GM12873 (cell line): ENCODE measurements around the gene MICA.

Source experiments
- TF ChIP-seq, protein P1 (sequence below): IDR thresholded peaks from 2 replicates; pipeline ENCODE4 v1.5.1; 2012; ENCODE audit warnings: low read depth, mild to moderate bottlenecking, moderate library complexity, low read length, control low read depth; ENCODE audit not compliant: insufficient read depth; ENCODE audit errors: missing control alignments

The MICA gene

DNA sequence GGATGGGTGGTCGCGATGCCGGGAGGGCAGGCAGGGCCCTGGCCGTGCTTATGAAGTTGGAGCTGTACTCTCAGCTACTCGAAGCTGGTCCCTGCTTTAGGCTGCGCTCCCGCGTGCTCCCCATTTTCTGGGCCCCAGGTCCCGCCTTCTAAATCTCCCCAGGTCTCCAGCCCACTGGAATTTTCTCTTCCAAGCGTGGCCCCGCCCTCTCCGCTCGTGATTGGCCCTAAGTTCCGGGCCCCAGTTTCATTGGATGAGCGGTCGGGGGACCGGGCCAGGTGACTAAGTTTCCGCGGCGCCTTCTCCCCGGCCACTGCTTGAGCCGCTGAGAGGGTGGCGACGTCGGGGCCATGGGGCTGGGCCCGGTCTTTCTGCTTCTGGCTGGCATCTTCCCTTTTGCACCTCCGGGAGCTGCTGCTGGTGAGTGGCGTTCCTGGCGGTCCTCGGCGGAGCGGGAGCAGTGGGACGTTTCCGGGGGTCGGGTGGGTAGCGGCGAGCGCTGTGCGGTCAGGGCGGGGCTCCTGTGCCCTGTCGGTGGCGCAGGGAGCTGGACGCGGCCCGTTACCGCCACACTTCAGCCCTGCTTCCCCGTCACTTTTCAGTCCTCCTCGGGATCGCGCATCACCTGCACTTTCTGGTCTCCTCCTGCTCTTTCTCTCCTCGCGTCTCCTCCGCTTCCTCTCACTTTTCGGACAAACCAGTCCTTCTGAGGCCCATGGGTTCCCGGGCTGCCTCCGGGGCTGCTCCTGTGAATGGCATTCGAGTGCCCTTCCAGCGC is at the start of gene MICA:
Gene MICA (plus strand): TSS at position 313 of the 778 bp plus-strand sequence. CDS start 38 bp downstream, at position 351.
- TF ChIP-seq, protein P1, sequence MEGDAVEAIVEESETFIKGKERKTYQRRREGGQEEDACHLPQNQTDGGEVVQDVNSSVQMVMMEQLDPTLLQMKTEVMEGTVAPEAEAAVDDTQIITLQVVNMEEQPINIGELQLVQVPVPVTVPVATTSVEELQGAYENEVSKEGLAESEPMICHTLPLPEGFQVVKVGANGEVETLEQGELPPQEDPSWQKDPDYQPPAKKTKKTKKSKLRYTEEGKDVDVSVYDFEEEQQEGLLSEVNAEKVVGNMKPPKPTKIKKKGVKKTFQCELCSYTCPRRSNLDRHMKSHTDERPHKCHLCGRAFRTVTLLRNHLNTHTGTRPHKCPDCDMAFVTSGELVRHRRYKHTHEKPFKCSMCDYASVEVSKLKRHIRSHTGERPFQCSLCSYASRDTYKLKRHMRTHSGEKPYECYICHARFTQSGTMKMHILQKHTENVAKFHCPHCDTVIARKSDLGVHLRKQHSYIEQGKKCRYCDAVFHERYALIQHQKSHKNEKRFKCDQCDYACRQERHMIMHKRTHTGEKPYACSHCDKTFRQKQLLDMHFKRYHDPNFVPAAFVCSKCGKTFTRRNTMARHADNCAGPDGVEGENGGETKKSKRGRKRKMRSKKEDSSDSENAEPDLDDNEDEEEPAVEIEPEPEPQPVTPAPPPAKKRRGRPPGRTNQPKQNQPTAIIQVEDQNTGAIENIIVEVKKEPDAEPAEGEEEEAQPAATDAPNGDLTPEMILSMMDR, result no peak

DNA sequence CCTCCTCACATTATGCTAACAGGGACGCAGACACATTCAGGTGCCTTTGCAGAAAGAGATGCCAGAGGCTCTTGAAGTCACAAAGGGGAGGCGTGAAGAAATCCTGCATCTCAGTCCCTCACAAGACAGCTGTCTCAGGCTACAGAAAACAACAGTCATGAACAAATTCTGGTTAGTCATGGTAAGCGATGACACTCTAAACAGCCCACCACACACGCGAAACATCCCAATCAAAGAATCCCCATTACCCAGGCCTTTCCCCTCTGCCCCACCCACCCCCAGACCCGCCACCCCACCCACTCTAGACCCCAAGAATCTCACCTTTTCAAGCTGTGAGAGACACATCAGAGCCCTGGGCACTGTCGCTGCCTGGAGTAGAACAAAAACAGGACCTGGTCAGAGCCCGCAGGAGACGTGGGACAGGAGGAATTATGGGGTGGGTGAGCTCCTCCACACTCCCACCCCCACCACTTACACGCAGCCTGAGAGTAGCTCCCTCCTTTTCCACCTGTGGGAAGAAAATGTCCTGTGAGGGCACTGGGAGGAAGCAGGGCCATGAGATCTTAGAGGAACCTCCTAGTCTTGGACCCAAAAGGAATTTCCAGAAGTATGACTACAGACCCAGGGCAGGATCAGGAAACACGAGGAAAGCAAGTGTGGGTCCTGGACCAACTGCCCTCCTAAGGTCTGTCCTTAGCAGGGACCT is 49.1 kb upstream of the MICA start:
- TF ChIP-seq, protein P1, result no peak

DNA sequence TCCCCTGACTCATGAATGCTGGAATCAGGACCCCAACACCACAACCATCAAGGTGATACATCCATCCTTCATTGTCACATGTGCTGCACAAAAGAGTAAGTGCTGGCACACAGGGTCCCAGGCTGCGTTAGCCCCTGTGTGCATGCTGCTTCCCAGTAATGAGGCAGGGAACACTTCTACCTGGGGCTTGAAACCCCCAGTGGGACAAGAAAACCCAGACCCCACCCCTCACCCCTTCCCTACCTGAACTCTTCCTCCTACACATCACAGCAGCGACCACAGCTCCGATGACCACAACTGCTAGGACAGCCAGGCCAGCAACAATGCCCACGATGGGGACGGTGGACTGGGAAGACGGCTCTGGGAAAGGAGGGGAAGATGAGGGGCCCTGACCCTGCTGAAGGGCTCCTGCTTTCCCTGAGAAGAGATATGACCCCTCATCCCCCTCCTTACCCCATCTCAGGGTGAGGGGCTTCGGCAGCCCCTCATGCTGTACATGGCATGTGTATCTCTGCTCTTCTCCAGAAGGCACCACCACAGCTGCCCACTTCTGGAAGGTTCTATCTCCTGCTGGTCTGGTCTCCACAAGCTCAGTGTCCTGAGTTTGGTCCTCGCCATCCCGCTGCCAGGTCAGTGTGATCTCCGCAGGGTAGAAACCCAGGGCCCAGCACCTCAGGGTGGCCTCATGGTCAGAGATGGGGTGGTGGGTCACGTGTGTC is 48.4 kb upstream of the MICA start:
- TF ChIP-seq, protein P1, result no peak

DNA sequence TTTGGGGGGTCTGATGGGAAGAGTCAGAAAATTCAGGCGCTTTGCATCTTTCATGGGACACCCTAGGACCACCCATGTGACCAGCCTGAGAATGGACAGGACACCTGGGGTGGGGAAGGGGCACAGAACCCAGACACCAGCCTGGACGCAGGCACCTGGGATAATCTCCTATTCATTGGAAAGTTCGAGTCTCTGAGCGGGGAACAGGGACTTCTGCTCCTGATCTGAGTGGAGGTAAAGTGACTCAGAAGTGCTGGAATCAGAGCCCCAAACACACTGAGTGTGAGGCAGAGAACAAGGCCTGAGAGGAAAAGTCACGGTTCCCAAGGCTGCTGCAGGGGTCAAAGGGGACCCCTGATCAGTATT is 47.8 kb upstream of the MICA start:
- TF ChIP-seq, protein P1, result no peak

DNA sequence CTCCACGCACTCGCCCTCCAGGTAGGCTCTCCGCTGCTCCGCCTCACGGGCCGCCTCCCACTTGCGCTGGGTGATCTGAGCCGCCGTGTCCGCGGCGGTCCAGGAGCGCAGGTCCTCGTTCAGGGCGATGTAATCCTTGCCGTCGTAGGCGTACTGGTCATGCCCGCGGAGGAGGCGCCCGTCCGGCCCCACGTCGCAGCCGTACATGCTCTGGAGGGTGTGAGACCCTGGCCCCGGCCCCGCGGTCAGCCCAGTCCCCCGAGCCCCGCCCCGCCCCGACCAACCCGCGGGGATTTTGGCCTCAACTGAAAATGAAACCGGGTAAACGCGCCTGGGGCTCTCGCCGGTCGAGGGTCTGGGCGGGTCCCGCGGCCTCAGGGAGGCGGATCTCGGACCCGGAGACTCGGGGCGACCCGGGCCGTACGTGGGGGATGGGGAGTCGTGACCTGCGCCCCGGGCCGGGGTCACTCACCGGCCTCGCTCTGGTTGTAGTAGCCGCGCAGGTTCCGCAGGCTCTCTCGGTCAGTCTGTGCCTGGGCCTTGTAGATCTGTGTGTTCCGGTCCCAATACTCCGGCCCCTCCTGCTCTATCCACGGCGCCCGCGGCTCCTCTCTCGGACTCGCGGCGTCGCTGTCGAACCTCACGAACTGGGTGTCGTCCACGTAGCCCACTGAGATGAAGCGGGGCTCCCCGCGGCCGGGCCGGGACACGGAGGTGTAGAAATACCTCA is 47.0 kb upstream of the MICA start:
- TF ChIP-seq, protein P1, result no peak

DNA sequence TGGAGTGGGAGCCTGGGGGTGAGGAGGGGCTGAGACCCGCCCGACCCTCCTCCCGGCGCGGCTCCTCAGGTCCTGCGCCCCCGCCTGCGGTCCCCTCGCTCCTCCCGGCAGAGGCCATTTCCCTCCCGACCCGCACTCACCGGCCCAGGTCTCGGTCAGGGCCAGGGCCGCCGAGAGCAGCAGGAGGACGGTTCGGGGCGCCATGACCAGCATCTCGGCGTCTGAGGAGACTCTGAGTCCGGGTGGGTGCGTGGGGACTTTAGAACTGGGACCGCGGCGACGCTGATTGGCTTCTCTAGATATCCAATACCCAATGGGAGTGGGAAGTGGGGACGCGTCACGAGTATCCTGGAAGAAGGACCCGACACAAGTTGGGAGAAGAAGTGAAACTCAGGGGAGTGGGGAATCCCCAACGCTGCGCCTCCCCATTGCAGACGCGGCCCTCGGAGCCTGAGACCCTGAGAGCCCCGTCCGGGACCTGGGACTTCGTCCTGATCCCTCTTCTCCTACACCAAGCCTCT is 46.4 kb upstream of the MICA start, which contains the start of gene HLA-B:
Gene HLA-B (minus strand): TSS at position 234 of the 521 bp plus-strand sequence. CDS start 21 bp downstream, at position 213.
- TF ChIP-seq, protein P1, result no peak
